Measurements from ENCODE around the gene PPIL4.

GRCh38 chr6:149463781-149464180 lies 82.1 kb downstream of the PPIL4 start:
- TF ChIP-seq POLR2A (IDR thresholded peaks at IDR 0.05; ENCODE audit: low read length) (no peak), GATA1 (IDR thresholded peaks at IDR 0.05; ENCODE audit: low read depth, low read length) (no peak)

Measured in erythroblast (primary cell).